ENCODE results near the gene CSNK1G3. TPM values are rescaled to one million over a fixed set of nuclear protein-coding genes. Genes with fewer than 3 reads are reported as not detected.

CSNK1G3 gene
- total RNA-seq, 1 experiment from 2014 or later = 48.3 TPM

- no peaks in the 10 kb centered on the region for H4K20me1 ChIP-seq (ENCODE audit: control insufficient read depth, insufficient read depth, insufficient read length)
- DNase-seq = no peak
- H4K8ac ChIP-seq (replicated peaks; ENCODE audit: insufficient read length, low read depth, low read length) = no peak overlapping the region
- Mint-ChIP-seq H3K27ac (no peak overlapping the region), H3K4me1 (peaks cover 44 to 49% of the 10 kb centered on the region in 2 experiments), H3K27me3 (ENCODE audit: low read depth) (no peaks in the 10 kb centered on the region), H3K36me3 (ENCODE audit: insufficient read depth in 1 of 3, low read depth in 3 of 3) (no peaks in the 10 kb centered on the region), H3K4me3 (no peak overlapping the region), H3K9me3 (no peaks in the 10 kb centered on the region)
- no peak overlapping the region for H3K14ac ChIP-seq (ENCODE audit: insufficient read depth, low read length)
- no peak overlapping the region for H3K9ac ChIP-seq (ENCODE audit: extremely low read depth, insufficient read length, low read length)
- H2BK5ac ChIP-seq (ENCODE audit: insufficient read length, low read length) = no peak overlapping the region
- no peak overlapping the region for H3K23ac ChIP-seq (ENCODE audit: insufficient read length, low read depth, low read length)
- no peaks in the 10 kb centered on the region for H3K27me3 ChIP-seq (ENCODE audit: insufficient read depth, low read length)
- no peak overlapping the region for H2BK12ac ChIP-seq (ENCODE audit: insufficient read length, low read depth, low read length)
- H3K27ac ChIP-seq (ENCODE audit: insufficient read length, low read depth, low read length) = no peak overlapping the region
- H3K4me2 ChIP-seq (ENCODE audit: insufficient read depth, insufficient read length, low read length) = no peak overlapping the region
- no peak overlapping the region for H2BK20ac ChIP-seq (ENCODE audit: low read depth, low read length, poor library complexity, severe bottlenecking)
- no peak overlapping the region for H3T11ph ChIP-seq (ENCODE audit: low read length)
- H2BK120ac ChIP-seq (ENCODE audit: low read depth, low read length, poor library complexity, severe bottlenecking) = no peak overlapping the region
- no peak overlapping the region for H4K91ac ChIP-seq (ENCODE audit: insufficient read length, low read depth, low read length)
- H2BK15ac ChIP-seq (ENCODE audit: low read depth, low read length) = no peak overlapping the region
- peaks cover 2% of the 10 kb centered on the region; the same call in 1 of the 2 replicates for H3K4me1 ChIP-seq (ENCODE audit: insufficient read depth, low read length)
- no peak overlapping the region for H3K18ac ChIP-seq (ENCODE audit: insufficient read length, low read depth, low read length)
- no peak overlapping the region for H2AFZ ChIP-seq (ENCODE audit: low read length)
- H3K56ac ChIP-seq (ENCODE audit: insufficient read length, low read depth, low read length) = no peak overlapping the region
- no peaks in the 10 kb centered on the region for H3K9me3 ChIP-seq (ENCODE audit: control insufficient read depth, low read depth, low read length)
- WGBS (ENCODE audit: extremely low coverage, insufficient read length, low lambda C conversion rate) = no CpG with 5 or more reads among the region's 3 CpGs
- peaks cover 30% of the 10 kb centered on the region; the same call in 1 of the 2 replicates for H3K79me2 ChIP-seq (ENCODE audit: insufficient read depth, low read length)
- no peak overlapping the region for H2AK5ac ChIP-seq (ENCODE audit: insufficient read length, low read length)
- no peak for TF ChIP-seq CTCF (conservative IDR thresholded peaks at IDR 0.05)
- H3K79me1 ChIP-seq (ENCODE audit: insufficient read depth, low read depth, low read length, poor library complexity, severe bottlenecking) = peaks cover 5% of the 10 kb centered on the region
- no peak overlapping the region for H3K4ac ChIP-seq (ENCODE audit: low read depth, low read length)
- H3K23me2 ChIP-seq (ENCODE audit: insufficient read length, low read depth, low read length, poor library complexity, severe bottlenecking) = peaks cover 6% of the 10 kb centered on the region
- H4K5ac ChIP-seq (ENCODE audit: insufficient read length, low read depth, low read length) = no peak overlapping the region
These were observed 5.5 kb downstream of the CSNK1G3 start for GRCh38 chr5:123517476-123517875.

Data from H9 (cell line).